Prostate gland (tissue), 2 donors: ENCODE results near the gene AXDND1. TPM values are rescaled to one million over a fixed set of nuclear protein-coding genes. Genes with fewer than 3 reads are reported as not detected.
A peak's percentile ranks its signal among the peaks of the same experiment; 100 is the strongest.

ENCODE experiments used
- DNase-seq: peaks from one replicate; pipeline ENCODE4 v3.0.0-alpha.2; 2019; ENCODE audit warnings: low spot score
- H3K27ac ChIP-seq, 2 donors: fragments of 200-600 bp; sonication (generic); 2 replicates each; pipeline ENCODE4 v1.5.1; 2017 to 2019
- H3K27me3 ChIP-seq: fragments of 200-600 bp; sonication (generic); replicated peaks from 2 replicates; pipeline ENCODE4 v1.5.1; 2019; ENCODE audit not compliant: insufficient read depth
- H3K36me3 ChIP-seq, 2 donors: fragments of 200-600 bp; sonication (generic); 1 replicate in 1 of 2; 2 replicates in 1 of 2; pipeline versions ENCODE4 v1.5.1 to v1.8.1; 2017 to 2019
- H3K4me1 ChIP-seq: fragments of 200-600 bp; sonication (generic); replicated peaks from 2 replicates; pipeline ENCODE4 v1.5.1; 2019
- H3K4me3 ChIP-seq, 2 donors: fragments of 200-600 bp; sonication (generic); 2 replicates each; pipeline ENCODE4 v1.5.1; 2017 to 2019
- H3K9me3 ChIP-seq: fragments of 200-600 bp; sonication (generic); 2 replicates; pipeline ENCODE4 v1.5.1; 2017
- CTCF ChIP-seq, 4 experiments: fragments of 200-600 bp in 2 of 4; fragments of 450-650 bp in 2 of 4; sonication (generic) in 2 of 4; IDR thresholded peaks; 1 replicate in 3 of 4; 2 replicates in 1 of 4; pipeline ENCODE4 v1.5.1; 2016 to 2019; ENCODE audit warnings: antibody characterized with exemption in 4 of 4, mild to moderate bottlenecking in 2 of 4, moderate library complexity in 2 of 4
- POLR2A ChIP-seq: fragments of 450-650 bp; IDR thresholded peaks from one replicate; pipeline ENCODE4 v1.6.1; 2016; ENCODE audit warnings: antibody characterized with exemption, mild to moderate bottlenecking
- POLR2AphosphoS5 ChIP-seq: sonication (generic); formaldehyde crosslinking; IDR thresholded peaks from one replicate; pipeline ENCODE4 v1.6.1; 2017; ENCODE audit warnings: antibody characterized with exemption
- WGBS: methylation state at CpG from one replicate; pipeline ENCODE4 v1.1.5; 2018; 5-methylcytosine and 5-hydroxymethylcytosine counted together
- intact Hi-C: fragments of 100-400 bp; cut with DNase I; formaldehyde crosslinking; loops from one replicate; pipeline ENCODE4 v1.14.2; 2022
- total RNA-seq, 2 donors: library from RNA; depleted of rRNA; stranded (reverse); fragments of >200 nt; gene quantifications; one replicate each; pipeline ENCODE4 v1.1.0, GENCODE V29; 2016

The AXDND1 gene
- total RNA-seq, 2 donors from 2014 or later = 7.0 TPM; not detected in 1

- Histone ChIP-seq H3K4me1 (no peaks in the 10 kb centered on the region), H3K27ac (no peak overlapping the region), H3K27me3 (no peaks in the 10 kb centered on the region), H3K9me3 (no peaks in the 10 kb centered on the region), H3K4me3 (no peak overlapping the region), H3K36me3 (no peaks in the 10 kb centered on the region)
- 47% methylated on average over 5 of the region's 5 CpGs for WGBS
- DNase-seq = no peak
- no peak for TF ChIP-seq POLR2AphosphoS5
- TF ChIP-seq POLR2A = no peak
- TF ChIP-seq CTCF (IDR thresholded peaks at IDR 0.05) = no peak
- intact Hi-C loops = no loop called here
These were observed 210.7 kb downstream of the AXDND1 start for GRCh38 chr1:179576509-179576908.

GRCh38 chr1:179583771-179584320 is 218.1 kb downstream of the AXDND1 start:
- Histone ChIP-seq H3K4me1 (no peaks in the 10 kb centered on the region), H3K27ac (no peak overlapping the region), H3K4me3 (no peak overlapping the region), H3K9me3 (no peaks in the 10 kb centered on the region), H3K27me3 (no peaks in the 10 kb centered on the region), H3K36me3 (no peaks in the 10 kb centered on the region)
- intact Hi-C loops = no loop called here
- no peak for TF ChIP-seq POLR2AphosphoS5
- TF ChIP-seq CTCF (IDR thresholded peaks at IDR 0.05) = no peak
- no peak for TF ChIP-seq POLR2A
- no peak for DNase-seq
- 93% methylated on average over 5 of the region's 5 CpGs for WGBS

GRCh38 chr1:179586107-179586823 is 220.5 kb downstream of the AXDND1 start:
- DNase-seq = peak; percentile 55
- peak overlapping the region; percentile 78 to 87 for H3K27ac ChIP-seq
- no peaks in the 10 kb centered on the region for H3K27me3 ChIP-seq
- no peaks in the 10 kb centered on the region for H3K9me3 ChIP-seq
- H3K4me3 ChIP-seq = peak overlapping the region; percentile 23 to 32
- H3K4me1 ChIP-seq = no peaks in the 10 kb centered on the region
- intact Hi-C loops = no loop called here
- WGBS = 4% methylated on average over 49 of the region's 60 CpGs
- TF ChIP-seq POLR2AphosphoS5 (no peak), POLR2A (no peak), CTCF (IDR thresholded peaks at IDR 0.05) (peak; percentile 43 to 69 (median 54))
- no peaks in the 10 kb centered on the region for H3K36me3 ChIP-seq

GRCh38 chr1:179587336-179587735 is 221.6 kb downstream of the AXDND1 start:
- Histone ChIP-seq H3K4me3 (no peak overlapping the region), H3K27ac (no peak overlapping the region)

More at GRCh38 chr1:179587336-179587735, 221.6 kb downstream of the AXDND1 start:
- H3K4me1 ChIP-seq = no peaks in the 10 kb centered on the region
- H3K9me3 ChIP-seq = no peaks in the 10 kb centered on the region
- DNase-seq = no peak
- WGBS = 92% methylated on average over 6 of the region's 6 CpGs
- intact Hi-C loops = no loop called here
- no peak for TF ChIP-seq POLR2A
- TF ChIP-seq POLR2AphosphoS5 = no peak
- no peak for TF ChIP-seq CTCF (IDR thresholded peaks at IDR 0.05)
- no peaks in the 10 kb centered on the region for H3K36me3 ChIP-seq
- peaks cover 5% of the 10 kb centered on the region for H3K27me3 ChIP-seq
